K562 (cell line): ENCODE measurements around the gene DNAJC18. TPM values are rescaled to one million over a fixed set of nuclear protein-coding genes. Genes with fewer than 3 reads are reported as not detected.

Source experiments
- BCL6 ChIP-seq: fragments of 250-450 bp; sonication (Bioruptor Pico); IDR thresholded peaks from 2 replicates; pipeline ENCODE4 v1.4.0; 2020
- CREM ChIP-seq: IDR thresholded peaks from 2 replicates; pipeline ENCODE4 v1.6.1; 2014; ENCODE audit warnings: antibody characterized with exemption, low read depth
- DIDO1 ChIP-seq: fragments of 450-650 bp; IDR thresholded peaks from 2 replicates; pipeline ENCODE4 v1.6.1; 2016; ENCODE audit warnings: low read depth, missing biosample characterization, missing genetic modification characterization
- ETV1 ChIP-seq: fragments of 450-650 bp; conservative IDR thresholded peaks from 2 replicates; pipeline ENCODE4 v1.6.1; 2016; ENCODE audit warnings: missing genetic modification characterization, control low read depth, low read depth, missing compliant biosample characterization
- MLLT1 ChIP-seq, 2 experiments: fragments of 450-650 bp; IDR thresholded peaks; 2 replicates each; pipeline ENCODE4 v1.6.1; 2016
- NR2C2 ChIP-seq, 2 experiments: fragments of 200-800 bp in 1 of 2; sonication (Bioruptor generic) in 1 of 2; sonication (generic) in 1 of 2; formaldehyde crosslinking in 1 of 2; IDR thresholded peaks; 2 replicates each; pipeline versions ENCODE4 v1.6.1 to v1.8.0; 2016 to 2022; ENCODE audit warnings: mild to moderate bottlenecking in 1 of 2, missing compliant biosample characterization in 1 of 2, missing genetic modification characterization in 1 of 2, missing genetic modification reagents in 1 of 2
- NR4A1 ChIP-seq, 2 experiments: fragments of 250-450 bp in 1 of 2; fragments of 450-650 bp in 1 of 2; sonication (Bioruptor Pico) in 1 of 2; IDR thresholded peaks; 2 replicates each; pipeline versions ENCODE4 v1.4.0 to v1.6.1; 2016 to 2020; ENCODE audit warnings: mild to moderate bottlenecking in 2 of 2, missing compliant biosample characterization in 1 of 2, missing genetic modification characterization in 1 of 2, moderate library complexity in 1 of 2
- PML ChIP-seq: IDR thresholded peaks from 2 replicates; pipeline ENCODE4 v1.6.1; 2012; ENCODE audit warnings: low read length, inconsistent platforms
- RB1 ChIP-seq: fragments of 450-650 bp; IDR thresholded peaks from 2 replicates; pipeline ENCODE4 v1.6.1; 2017; ENCODE audit warnings: low read depth, mild to moderate bottlenecking
- TEAD4 ChIP-seq, 2 experiments: sonication (generic) in 1 of 2; formaldehyde crosslinking in 1 of 2; IDR thresholded peaks; 2 replicates each; pipeline versions ENCODE4 v1.6.1 to v1.8.0; 2012 to 2022; ENCODE audit warnings: borderline replicate concordance in 1 of 2, inconsistent platforms in 1 of 2, low read length in 1 of 2, mild to moderate bottlenecking in 1 of 2, missing genetic modification reagents in 1 of 2
- ZNF197 ChIP-seq: fragments of 200-800 bp; sonication (Bioruptor generic); IDR thresholded peaks from 2 replicates; pipeline ENCODE4 v1.6.1; 2016; ENCODE audit warnings: low read depth, missing genetic modification characterization, missing compliant biosample characterization
- polyA plus RNA-seq, 8 experiments: library from polyadenylated mRNA; depleted of rRNA in 4 of 8; stranded (reverse) in 5 of 8; unstranded in 3 of 8; fragments of >200 nt; fragmentation: Nextera tagmentation in 2 of 8; fragmentation: Illumina TruSeq in 1 of 8; extraction: Ambion mirVana in 2 of 8; extraction: Trizol in 1 of 8; gene quantifications; 2 replicates each; pipeline versions ENCODE4 v1.2.1 to v1.2.3, GENCODE V29; 2011 to 2014; ENCODE audit warnings: inconsistent platforms in 1 of 8, missing spikeins in 1 of 8
- total RNA-seq, 7 experiments: library from RNA; depleted of rRNA in 6 of 7; stranded (reverse); fragments of >200 nt in 6 of 7; fragmentation: Illumina TruSeq in 2 of 7; extraction: Trizol in 2 of 7; gene quantifications; 2 replicates each; pipeline versions ENCODE4 v1.2.1 to v1.2.3, GENCODE V29; 2011 to 2021; ENCODE audit warnings: low replicate concordance in 1 of 7
- TF ChIP-seq, protein P1 (sequence below): fragments of 250-450 bp; sonication (Bioruptor Pico); IDR thresholded peaks from 2 replicates; pipeline ENCODE4 v1.5.0; 2020; ENCODE audit warnings: mild to moderate bottlenecking, borderline replicate concordance
- TF ChIP-seq, protein P2 (sequence below): fragments of 250-450 bp; sonication (Bioruptor Pico); IDR thresholded peaks from 2 replicates; pipeline ENCODE4 v1.4.0; 2020
- TF ChIP-seq, protein P3 (sequence below): fragments of 450-650 bp; IDR thresholded peaks from 2 replicates; pipeline ENCODE4 v1.6.1; 2017; ENCODE audit warnings: mild to moderate bottlenecking, moderate library complexity

The DNAJC18 gene
- total and polyA plus RNA-seq, 9 of the 15 experiments (the other 6 are each of a cell fraction or from before 2014, with no cell fraction given), result 1.5 to 13.3 (median 7.5) TPM

- TF ChIP-seq NR2C2 (CRISPR knock-in tag; IDR thresholded peaks at IDR 0.05), result peak; percentile 53
- peak; percentile 96 for TF ChIP-seq NR2C2 (tag; IDR thresholded peaks at IDR 0.05)
- TF ChIP-seq CREM, result peak; percentile 82
- TF ChIP-seq, protein P1, sequence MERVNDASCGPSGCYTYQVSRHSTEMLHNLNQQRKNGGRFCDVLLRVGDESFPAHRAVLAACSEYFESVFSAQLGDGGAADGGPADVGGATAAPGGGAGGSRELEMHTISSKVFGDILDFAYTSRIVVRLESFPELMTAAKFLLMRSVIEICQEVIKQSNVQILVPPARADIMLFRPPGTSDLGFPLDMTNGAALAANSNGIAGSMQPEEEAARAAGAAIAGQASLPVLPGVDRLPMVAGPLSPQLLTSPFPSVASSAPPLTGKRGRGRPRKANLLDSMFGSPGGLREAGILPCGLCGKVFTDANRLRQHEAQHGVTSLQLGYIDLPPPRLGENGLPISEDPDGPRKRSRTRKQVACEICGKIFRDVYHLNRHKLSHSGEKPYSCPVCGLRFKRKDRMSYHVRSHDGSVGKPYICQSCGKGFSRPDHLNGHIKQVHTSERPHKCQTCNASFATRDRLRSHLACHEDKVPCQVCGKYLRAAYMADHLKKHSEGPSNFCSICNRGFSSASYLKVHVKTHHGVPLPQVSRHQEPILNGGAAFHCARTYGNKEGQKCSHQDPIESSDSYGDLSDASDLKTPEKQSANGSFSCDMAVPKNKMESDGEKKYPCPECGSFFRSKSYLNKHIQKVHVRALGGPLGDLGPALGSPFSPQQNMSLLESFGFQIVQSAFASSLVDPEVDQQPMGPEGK (CRISPR knock-in tag), result peak; percentile 56; the same call in 1 of the 2 replicates
- TF ChIP-seq RB1, result no peak
- peak; percentile 61; the same call in 1 of the 2 replicates for TF ChIP-seq BCL6 (CRISPR knock-in tag)
- peak in 1 of 2 experiments; percentile 94; a peak in 2 of 4 replicates for TF ChIP-seq MLLT1 (IDR thresholded peaks at IDR 0.05)
- TF ChIP-seq PML, result peak; percentile 13; the same call in 1 of the 2 replicates
- TF ChIP-seq DIDO1 (tag), result peak; percentile 52; the same call in 1 of the 2 replicates
- TF ChIP-seq TEAD4 (IDR thresholded peaks at IDR 0.05; ENCODE audit: low read length), result no peak; the same call in 1 of the 2 replicates
- TF ChIP-seq TEAD4 (CRISPR knock-in tag; IDR thresholded peaks at IDR 0.05; ENCODE audit: borderline replicate concordance), result no peak
- TF ChIP-seq NR4A1 (CRISPR knock-in tag; IDR thresholded peaks at IDR 0.05), result no peak
- TF ChIP-seq NR4A1 (tag; IDR thresholded peaks at IDR 0.05), result peak; percentile 76; the same call in 1 of the 2 replicates
- 0 out of 2 replicates have a peak, but pooled peaks have one; percentile 25 for TF ChIP-seq ZNF197
- TF ChIP-seq, protein P2, sequence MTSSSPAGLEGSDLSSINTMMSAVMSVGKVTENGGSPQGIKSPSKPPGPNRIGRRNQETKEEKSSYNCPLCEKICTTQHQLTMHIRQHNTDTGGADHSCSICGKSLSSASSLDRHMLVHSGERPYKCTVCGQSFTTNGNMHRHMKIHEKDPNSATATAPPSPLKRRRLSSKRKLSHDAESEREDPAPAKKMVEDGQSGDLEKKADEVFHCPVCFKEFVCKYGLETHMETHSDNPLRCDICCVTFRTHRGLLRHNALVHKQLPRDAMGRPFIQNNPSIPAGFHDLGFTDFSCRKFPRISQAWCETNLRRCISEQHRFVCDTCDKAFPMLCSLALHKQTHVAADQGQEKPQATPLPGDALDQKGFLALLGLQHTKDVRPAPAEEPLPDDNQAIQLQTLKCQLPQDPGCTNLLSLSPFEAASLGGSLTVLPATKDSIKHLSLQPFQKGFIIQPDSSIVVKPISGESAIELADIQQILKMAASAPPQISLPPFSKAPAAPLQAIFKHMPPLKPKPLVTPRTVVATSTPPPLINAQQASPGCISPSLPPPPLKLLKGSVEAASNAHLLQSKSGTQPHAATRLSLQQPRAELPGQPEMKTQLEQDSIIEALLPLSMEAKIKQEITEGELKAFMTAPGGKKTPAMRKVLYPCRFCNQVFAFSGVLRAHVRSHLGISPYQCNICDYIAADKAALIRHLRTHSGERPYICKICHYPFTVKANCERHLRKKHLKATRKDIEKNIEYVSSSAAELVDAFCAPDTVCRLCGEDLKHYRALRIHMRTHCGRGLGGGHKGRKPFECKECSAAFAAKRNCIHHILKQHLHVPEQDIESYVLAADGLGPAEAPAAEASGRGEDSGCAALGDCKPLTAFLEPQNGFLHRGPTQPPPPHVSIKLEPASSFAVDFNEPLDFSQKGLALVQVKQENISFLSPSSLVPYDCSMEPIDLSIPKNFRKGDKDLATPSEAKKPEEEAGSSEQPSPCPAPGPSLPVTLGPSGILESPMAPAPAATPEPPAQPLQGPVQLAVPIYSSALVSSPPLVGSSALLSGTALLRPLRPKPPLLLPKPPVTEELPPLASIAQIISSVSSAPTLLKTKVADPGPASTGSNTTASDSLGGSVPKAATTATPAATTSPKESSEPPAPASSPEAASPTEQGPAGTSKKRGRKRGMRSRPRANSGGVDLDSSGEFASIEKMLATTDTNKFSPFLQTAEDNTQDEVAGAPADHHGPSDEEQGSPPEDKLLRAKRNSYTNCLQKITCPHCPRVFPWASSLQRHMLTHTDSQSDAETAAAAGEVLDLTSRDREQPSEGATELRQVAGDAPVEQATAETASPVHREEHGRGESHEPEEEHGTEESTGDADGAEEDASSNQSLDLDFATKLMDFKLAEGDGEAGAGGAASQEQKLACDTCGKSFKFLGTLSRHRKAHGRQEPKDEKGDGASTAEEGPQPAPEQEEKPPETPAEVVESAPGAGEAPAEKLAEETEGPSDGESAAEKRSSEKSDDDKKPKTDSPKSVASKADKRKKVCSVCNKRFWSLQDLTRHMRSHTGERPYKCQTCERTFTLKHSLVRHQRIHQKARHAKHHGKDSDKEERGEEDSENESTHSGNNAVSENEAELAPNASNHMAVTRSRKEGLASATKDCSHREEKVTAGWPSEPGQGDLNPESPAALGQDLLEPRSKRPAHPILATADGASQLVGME (CRISPR knock-in tag), result peak; percentile 86
- TF ChIP-seq, protein P3, sequence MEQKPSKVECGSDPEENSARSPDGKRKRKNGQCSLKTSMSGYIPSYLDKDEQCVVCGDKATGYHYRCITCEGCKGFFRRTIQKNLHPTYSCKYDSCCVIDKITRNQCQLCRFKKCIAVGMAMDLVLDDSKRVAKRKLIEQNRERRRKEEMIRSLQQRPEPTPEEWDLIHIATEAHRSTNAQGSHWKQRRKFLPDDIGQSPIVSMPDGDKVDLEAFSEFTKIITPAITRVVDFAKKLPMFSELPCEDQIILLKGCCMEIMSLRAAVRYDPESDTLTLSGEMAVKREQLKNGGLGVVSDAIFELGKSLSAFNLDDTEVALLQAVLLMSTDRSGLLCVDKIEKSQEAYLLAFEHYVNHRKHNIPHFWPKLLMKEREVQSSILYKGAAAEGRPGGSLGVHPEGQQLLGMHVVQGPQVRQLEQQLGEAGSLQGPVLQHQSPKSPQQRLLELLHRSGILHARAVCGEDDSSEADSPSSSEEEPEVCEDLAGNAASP, result no peak
- peak; percentile 92 for TF ChIP-seq ETV1
These were observed 42.9 kb upstream of the DNAJC18 start, which contains the start of gene STING1 (continued) for GRCh38 chr5:139482050-139482889.
